GM21526 (cell line): ENCODE measurements around the gene ELOVL2.

Experiments
- ATAC-seq: cut with Tn5 transposase; IDR thresholded peaks from one replicate; pipeline ENCODE4 v1.9.1; 2021; ENCODE audit warnings: moderate library complexity; ENCODE audit not compliant: unreplicated experiment, low FRiP score

ELOVL2 gene

DNA sequence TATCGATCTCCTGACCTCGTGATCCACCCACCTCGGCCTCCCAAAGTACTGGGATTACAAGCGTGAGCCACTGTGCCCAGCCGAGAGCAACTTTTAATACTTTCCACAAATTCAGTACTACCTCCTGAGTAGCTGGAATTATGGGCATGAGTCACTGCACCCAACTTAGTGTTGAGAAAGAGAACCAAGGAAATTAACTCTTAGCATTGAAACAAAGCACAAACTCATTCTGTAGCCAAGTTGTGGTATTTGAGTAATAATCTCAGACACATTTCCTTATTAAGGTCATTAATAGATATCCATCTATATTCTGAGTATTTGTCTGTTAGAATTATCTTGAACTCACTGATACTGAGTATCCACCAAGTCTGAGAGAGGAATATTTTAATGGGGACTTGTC, 14.3 kb upstream of the ELOVL2 start:
- no peak for ATAC-seq

- no peak for ATAC-seq
These were observed 12.8 kb upstream of the ELOVL2 start for GRCh38 chr6:11056871-11057270.

GRCh38 chr6:11055127-11055627, 11.1 kb upstream of the ELOVL2 start:
- ATAC-seq, result no peak

- no peak for ATAC-seq
These were observed 10.6 kb upstream of the ELOVL2 start for GRCh38 chr6:11054722-11055121.

DNA sequence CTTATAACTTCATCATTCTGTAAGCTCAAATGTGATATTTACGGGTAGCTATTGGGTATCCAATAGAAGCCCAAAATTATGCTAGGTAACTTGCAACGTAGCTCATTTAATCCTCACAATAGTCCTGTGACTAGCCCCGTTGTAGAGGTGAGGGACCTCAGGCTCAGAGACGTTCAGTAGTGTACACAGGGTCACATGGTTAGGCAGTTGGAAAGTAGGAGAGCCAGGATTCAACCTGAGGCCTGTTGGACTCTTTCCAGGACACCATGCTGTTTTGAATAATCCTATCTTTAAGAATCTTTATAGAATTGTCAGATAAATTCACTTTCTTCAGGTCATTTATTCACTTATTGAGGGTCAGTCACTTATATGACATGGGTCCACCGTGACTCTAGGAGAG, 9.2 kb upstream of the ELOVL2 start:
- no peak for ATAC-seq

DNA sequence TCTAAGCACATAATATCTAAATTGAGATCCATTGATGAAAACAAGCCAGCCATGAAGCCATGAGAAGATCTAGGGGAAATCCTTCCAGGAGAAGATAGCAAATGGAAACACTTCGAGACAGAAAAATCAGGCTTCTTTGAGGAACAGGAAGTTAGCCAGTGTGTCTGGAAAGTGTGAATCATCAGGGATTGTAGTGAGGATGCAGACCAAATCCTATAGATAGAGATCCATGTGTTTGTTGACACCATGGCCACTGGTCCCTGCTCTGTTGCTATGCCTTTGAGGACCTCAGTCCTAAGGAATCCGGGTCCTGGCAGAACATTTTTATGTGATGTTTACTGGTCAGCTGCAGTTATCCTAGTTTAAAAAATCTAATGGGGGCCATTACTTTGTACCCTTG, 6.6 kb upstream of the ELOVL2 start:
- no peak for ATAC-seq

DNA sequence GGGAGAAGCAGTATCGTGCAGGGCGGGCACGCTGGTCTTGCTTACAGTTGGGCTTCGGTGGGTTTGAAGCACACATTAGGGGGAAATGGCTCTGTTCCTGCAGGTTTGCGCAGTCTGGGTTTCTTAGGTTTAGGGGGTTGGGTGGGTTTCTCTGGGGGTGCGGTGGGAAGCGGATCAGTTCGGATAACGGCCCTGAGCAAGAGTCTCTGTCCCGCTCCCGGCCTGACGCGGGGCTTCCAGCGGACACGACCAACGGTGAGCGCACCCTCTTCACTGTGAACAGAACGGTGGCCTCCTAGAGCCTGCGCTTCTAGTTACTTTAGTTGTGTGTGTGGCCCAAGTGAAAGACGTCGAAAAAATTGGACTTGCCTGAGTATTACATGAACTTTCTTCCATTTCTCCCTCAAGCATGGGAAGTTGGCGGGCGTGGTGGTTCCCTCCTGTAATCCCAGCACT, 635 bp upstream of the ELOVL2 start:
- no peak for ATAC-seq

- no peak for ATAC-seq
These were observed 636 bp downstream of the ELOVL2 start for GRCh38 chr6:11043378-11043960.

DNA sequence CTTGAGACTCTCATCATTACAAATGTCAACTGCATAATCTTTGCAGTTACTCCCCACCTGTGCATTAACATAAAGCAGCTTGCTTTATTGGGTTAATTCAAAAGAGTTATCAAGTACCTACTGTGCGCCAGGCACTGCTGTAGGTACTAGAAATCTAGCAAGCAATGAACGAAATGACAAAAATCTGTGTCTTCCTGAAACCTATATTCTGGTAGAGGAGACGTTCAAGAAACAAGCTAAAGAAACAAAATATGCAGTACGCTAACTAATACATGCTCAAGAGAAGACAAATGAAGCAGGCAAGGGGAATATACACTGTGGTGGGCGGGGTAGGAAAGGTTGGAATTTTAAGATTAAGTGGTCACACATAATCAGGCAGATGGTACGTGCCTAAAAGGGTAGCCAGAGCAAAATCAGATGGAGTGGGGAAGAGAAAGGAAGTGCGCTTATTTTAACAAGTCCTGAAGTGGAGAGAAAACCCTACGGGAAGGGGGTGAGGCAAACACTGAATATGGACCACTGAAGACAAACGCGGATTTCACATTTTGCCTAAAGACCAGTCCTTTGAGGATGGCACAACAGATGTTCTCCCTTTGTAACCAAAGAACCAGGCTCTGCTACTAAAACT, 1.2 kb downstream of the ELOVL2 start:
- ATAC-seq, result no peak

GRCh38 chr6:11042025-11042749, 1.9 kb downstream of the ELOVL2 start:
- ATAC-seq, result no peak

GRCh38 chr6:11040134-11040533, 4.0 kb downstream of the ELOVL2 start:
- ATAC-seq, result no peak

DNA sequence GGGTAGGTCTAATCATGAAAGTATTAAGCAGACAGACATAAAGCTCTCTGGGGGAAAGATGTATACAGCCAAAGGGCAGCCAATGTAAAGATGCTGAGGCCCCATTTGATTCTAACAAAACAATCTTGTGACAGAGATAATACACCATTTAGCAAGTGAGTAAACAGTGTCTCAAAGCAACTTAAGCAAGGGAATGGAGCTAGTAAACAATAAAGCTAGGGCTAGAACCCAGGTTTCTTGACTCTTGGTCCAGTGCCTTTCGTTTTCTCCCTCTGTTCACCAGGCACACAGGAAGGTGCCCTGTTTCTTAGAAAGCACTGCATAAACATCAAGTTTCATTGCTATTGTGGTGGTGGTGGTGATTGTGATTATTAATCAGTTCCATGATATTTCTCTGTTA, 5.1 kb downstream of the ELOVL2 start:
- ATAC-seq, result no peak

DNA sequence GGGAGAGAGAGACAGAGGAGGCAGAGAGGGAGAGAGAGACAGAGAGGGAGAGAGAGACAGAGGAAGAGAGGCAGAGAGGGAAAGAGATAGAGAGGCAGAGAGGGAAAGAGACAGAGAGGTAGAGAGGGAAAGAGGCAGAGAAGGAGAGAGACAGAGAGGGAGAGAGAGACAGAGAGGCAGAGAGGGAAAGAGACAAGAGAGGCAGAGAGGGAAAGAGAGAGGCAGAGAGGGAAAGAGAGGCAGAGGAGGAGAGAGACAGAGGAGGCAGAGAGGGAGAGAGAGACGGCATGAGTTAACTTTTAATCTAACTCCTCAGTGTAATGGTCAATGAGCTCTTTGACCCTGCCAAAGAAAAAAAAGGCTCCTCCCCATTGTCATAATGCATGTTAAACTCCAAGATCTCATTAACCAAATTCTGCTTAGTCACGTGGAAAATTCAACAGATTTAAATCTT, 7.1 kb downstream of the ELOVL2 start:
- ATAC-seq, result no peak

DNA sequence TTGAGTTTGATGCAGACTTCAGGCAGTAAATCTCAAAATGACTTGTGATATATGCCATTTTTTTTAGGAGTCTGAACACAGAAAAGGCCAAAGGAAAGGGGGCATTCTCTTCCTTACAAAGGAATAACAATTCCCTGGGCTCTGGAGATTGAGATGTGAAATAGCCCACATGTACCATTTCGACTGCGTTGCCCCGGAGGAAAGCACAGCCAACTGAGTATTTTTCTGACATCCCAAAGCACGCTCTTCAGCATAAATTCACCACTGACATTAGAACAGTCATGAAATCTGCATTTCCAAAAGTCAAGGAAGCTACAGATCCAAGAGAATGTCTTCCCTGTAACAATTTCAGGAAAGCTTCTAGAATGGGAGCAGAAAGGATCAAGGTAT, 7.8 kb downstream of the ELOVL2 start:
- ATAC-seq, result no peak

DNA sequence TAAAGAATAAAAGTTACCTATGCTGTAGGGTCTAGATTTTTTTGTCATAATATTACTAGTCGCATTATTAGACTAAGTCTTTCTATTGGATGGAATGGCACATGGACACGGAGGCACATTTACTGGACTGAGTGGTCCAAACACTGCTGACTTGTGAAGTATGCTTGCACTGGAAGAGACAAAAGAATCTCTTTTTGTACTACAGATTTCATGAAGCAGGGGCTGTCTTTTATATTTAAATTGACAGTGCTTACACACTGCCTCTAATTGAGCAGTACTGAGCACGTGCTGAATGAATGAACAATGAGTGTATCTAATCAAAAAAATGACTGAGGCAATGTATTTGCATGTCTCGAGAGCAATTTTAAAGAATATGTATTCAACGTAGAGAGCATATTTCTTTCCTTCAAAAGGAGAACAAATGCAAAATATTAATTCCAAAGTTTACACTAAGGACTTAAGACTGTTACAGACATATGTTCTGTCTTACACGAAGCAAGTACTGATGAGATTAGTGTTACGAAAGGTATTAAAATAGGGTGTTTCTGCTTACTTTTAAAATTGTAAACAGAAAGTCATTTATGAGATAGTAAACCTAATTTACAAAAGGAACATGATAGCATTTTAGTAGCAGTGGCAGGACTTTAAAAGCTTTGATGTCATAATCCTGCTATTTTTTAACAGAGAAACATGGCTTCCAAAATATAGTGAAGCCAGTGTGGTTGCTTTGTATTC, 8.3 kb downstream of the ELOVL2 start:
- ATAC-seq, result no peak

- ATAC-seq, result no peak
These were observed 10.3 kb downstream of the ELOVL2 start for GRCh38 chr6:11033825-11034224.

- ATAC-seq, result no peak
These were observed 13.2 kb downstream of the ELOVL2 start for GRCh38 chr6:11030904-11031303.

GRCh38 chr6:11028959-11029358, 15.1 kb downstream of the ELOVL2 start:
- no peak for ATAC-seq

- no peak for ATAC-seq
These were observed 16.5 kb downstream of the ELOVL2 start for GRCh38 chr6:11027565-11028110.

GRCh38 chr6:11025921-11026635, 18.0 kb downstream of the ELOVL2 start:
- ATAC-seq, result peak; percentile 91
